Stimulated activated naive B cell treated with anti-CD40 and anti-IgM and Interleukin-4, amounts not matched to agents 10 μg/mL and 1 μg/mL and 100 μg/mL, for 72 hours (primary cell): ENCODE results near the gene OXGR1.
"Not testable (repeated sequence)": the region's sequence is repeated elsewhere in the genome, so short reads cannot be mapped to it uniquely, and the experiment has no call there.

Experiments
- ATAC-seq, 2 donors: fragments of 150-1000 bp; cut with Tn5 transposase; replicated peaks; 2 replicates each; pipeline ENCODE4 v1.10.0; 2021; ENCODE audit warnings: moderate library complexity in 1 of 2
- DNase-seq: peaks from one replicate; pipeline ENCODE4 v3.0.0; 2021
- H3K27ac Mint-ChIP-seq: one replicate; pipeline ENCODE4 v1.8.0; 2022; ENCODE audit warnings: mild to moderate bottlenecking, mixed read lengths
- H3K27me3 Mint-ChIP-seq, 2 donors: one replicate each; pipeline ENCODE4 v1.8.0; 2022; ENCODE audit warnings: mixed read lengths in 2 of 2
- H3K36me3 Mint-ChIP-seq, 2 donors: one replicate each; pipeline ENCODE4 v1.8.0; 2022; ENCODE audit warnings: mixed read lengths in 2 of 2, mild to moderate bottlenecking in 1 of 2
- H3K4me1 Mint-ChIP-seq, 2 donors: one replicate each; pipeline ENCODE4 v1.8.0; 2022; ENCODE audit warnings: mixed read lengths in 2 of 2, mild to moderate bottlenecking in 1 of 2
- H3K4me3 Mint-ChIP-seq, 2 donors: one replicate each; pipeline ENCODE4 v1.8.0; 2022; ENCODE audit warnings: mild to moderate bottlenecking in 2 of 2, mixed read lengths in 2 of 2, moderate library complexity in 1 of 2
- H3K9me3 Mint-ChIP-seq, 2 donors: one replicate each; pipeline ENCODE4 v1.8.0; 2022; ENCODE audit warnings: mixed read lengths in 2 of 2, mild to moderate bottlenecking in 1 of 2

Gene OXGR1

GRCh38 chr13:96994017-96994857 lies at the start of gene OXGR1:
Gene OXGR1, minus strand, starts transcription at chr13:96994476. Its CDS starts 6,717 bp downstream, at chr13:96987759.
- ATAC-seq (peak; percentile 39 to 43), DNase-seq (no peak)
- Mint-ChIP-seq H3K4me1 (peaks cover 5 to 8% of the 10 kb centered on the region in 2 donors), H3K27me3 (peaks cover 34 to 52% of the 10 kb centered on the region in 2 donors), H3K4me3 (peak within 1 kb of the TSS; percentile 26 to 52), H3K27ac (no peak within 1 kb of the TSS), H3K36me3 (peaks cover 0 to 2% of the 10 kb centered on the region in 2 donors), H3K9me3 (peaks cover 4 to 5% of the 10 kb centered on the region in 2 donors)

- H3K4me3 Mint-ChIP-seq, result no peak overlapping the region
- H3K4me1 Mint-ChIP-seq, result no peaks in the 10 kb centered on the region
- ATAC-seq, result no peak
- no peak for DNase-seq
- H3K36me3 Mint-ChIP-seq, result no peaks in the 10 kb centered on the region
- peaks cover 0 to 4% of the 10 kb centered on the region in 2 donors for H3K9me3 Mint-ChIP-seq
- no peak overlapping the region for H3K27ac Mint-ChIP-seq
- peaks cover 2 to 5% of the 10 kb centered on the region in 2 donors for H3K27me3 Mint-ChIP-seq
These were observed 49.0 kb upstream of the OXGR1 start for GRCh38 chr13:97043302-97043701.

- Mint-ChIP-seq H3K9me3 (peaks cover 6 to 9% of the 10 kb centered on the region in 2 donors), H3K4me1 (peaks cover 0 to 1% of the 10 kb centered on the region in 2 donors), H3K36me3 (no peaks in the 10 kb centered on the region), H3K27ac (no peak overlapping the region), H3K4me3 (no peak overlapping the region), H3K27me3 (peaks cover 11 to 16% of the 10 kb centered on the region in 2 donors)
- DNase-seq (no peak), ATAC-seq (no peak)
These were observed 36.6 kb upstream of the OXGR1 start for GRCh38 chr13:97030705-97031452.

GRCh38 chr13:97028441-97029299 lies 34.4 kb upstream of the OXGR1 start:
- Mint-ChIP-seq H3K27ac (no peak overlapping the region), H3K9me3 (peaks cover 0 to 1% of the 10 kb centered on the region in 2 donors), H3K27me3 (peaks cover 11 to 17% of the 10 kb centered on the region in 2 donors), H3K4me1 (peaks cover 0 to 1% of the 10 kb centered on the region in 2 donors), H3K36me3 (no peaks in the 10 kb centered on the region), H3K4me3 (no peak overlapping the region)
- peak; percentile 33 to 41 for ATAC-seq
- no peak for DNase-seq

GRCh38 chr13:97027162-97027554 lies 32.9 kb upstream of the OXGR1 start:
- Mint-ChIP-seq H3K9me3 (peaks cover 0 to 1% of the 10 kb centered on the region in 2 donors), H3K27ac (no peak overlapping the region), H3K4me3 (no peak overlapping the region), H3K36me3 (no peaks in the 10 kb centered on the region), H3K27me3 (peaks cover 11 to 13% of the 10 kb centered on the region in 2 donors), H3K4me1 (peaks cover 0 to 1% of the 10 kb centered on the region in 2 donors)
- DNase-seq (no peak), ATAC-seq (no peak)

- H3K9me3 Mint-ChIP-seq, result peaks cover 0 to 1% of the 10 kb centered on the region in 2 donors
- no peak overlapping the region for H3K4me3 Mint-ChIP-seq
- peaks cover 11 to 13% of the 10 kb centered on the region in 2 donors for H3K27me3 Mint-ChIP-seq
- no peak overlapping the region for H3K27ac Mint-ChIP-seq
- ATAC-seq (no peak), DNase-seq (no peak)
- H3K36me3 Mint-ChIP-seq, result no peaks in the 10 kb centered on the region
- peaks cover 0 to 1% of the 10 kb centered on the region in 2 donors for H3K4me1 Mint-ChIP-seq
These were observed 32.4 kb upstream of the OXGR1 start for GRCh38 chr13:97026531-97027161.

GRCh38 chr13:97023812-97024211 lies 29.5 kb upstream of the OXGR1 start:
- not testable (repeated sequence) for H3K4me1 Mint-ChIP-seq, H3K27ac Mint-ChIP-seq, H3K9me3 Mint-ChIP-seq, DNase-seq, H3K4me3 Mint-ChIP-seq, H3K36me3 Mint-ChIP-seq, ATAC-seq
- peaks cover 23 to 25% of the 10 kb centered on the region in 2 donors for H3K27me3 Mint-ChIP-seq

- Mint-ChIP-seq H3K36me3 (no peaks in the 10 kb centered on the region), H3K27ac (no peak overlapping the region), H3K27me3 (peaks cover 21 to 23% of the 10 kb centered on the region in 2 donors), H3K9me3 (peaks cover 0 to 1% of the 10 kb centered on the region in 2 donors), H3K4me1 (peaks cover 0 to 3% of the 10 kb centered on the region in 2 donors), H3K4me3 (no peak overlapping the region)
- ATAC-seq (no peak), DNase-seq (no peak)
These were observed 28.8 kb upstream of the OXGR1 start for GRCh38 chr13:97023117-97023516.

GRCh38 chr13:97021241-97021640 lies 27.0 kb upstream of the OXGR1 start:
- no peaks in the 10 kb centered on the region for H3K36me3 Mint-ChIP-seq

GRCh38 chr13:97020689-97021240 lies 26.5 kb upstream of the OXGR1 start:
- peaks cover 24 to 26% of the 10 kb centered on the region in 2 donors for H3K27me3 Mint-ChIP-seq
- no peak for DNase-seq
- peaks cover 0 to 1% of the 10 kb centered on the region in 2 donors for H3K9me3 Mint-ChIP-seq
- H3K4me3 Mint-ChIP-seq, result no peak overlapping the region
- ATAC-seq, result no peak
- no peak overlapping the region for H3K27ac Mint-ChIP-seq
- no peaks in the 10 kb centered on the region for H3K36me3 Mint-ChIP-seq
- H3K4me1 Mint-ChIP-seq, result peaks cover 0 to 5% of the 10 kb centered on the region in 2 donors

More at GRCh38 chr13:97021241-97021640, 27.0 kb upstream of the OXGR1 start:
- Mint-ChIP-seq H3K4me1 (peaks cover 0 to 5% of the 10 kb centered on the region in 2 donors), H3K27me3 (peaks cover 24 to 26% of the 10 kb centered on the region in 2 donors), H3K27ac (no peak overlapping the region), H3K4me3 (no peak overlapping the region), H3K9me3 (peaks cover 0 to 1% of the 10 kb centered on the region in 2 donors)
- DNase-seq, result no peak
- ATAC-seq, result no peak

GRCh38 chr13:97020194-97020593 lies 25.9 kb upstream of the OXGR1 start:
- peaks cover 0 to 1% of the 10 kb centered on the region in 2 donors for H3K9me3 Mint-ChIP-seq
- no peak overlapping the region for H3K27ac Mint-ChIP-seq
- peaks cover 0 to 5% of the 10 kb centered on the region in 2 donors for H3K4me1 Mint-ChIP-seq
- H3K4me3 Mint-ChIP-seq, result no peak overlapping the region
- no peak for DNase-seq
- H3K27me3 Mint-ChIP-seq, result peaks cover 29% of the 10 kb centered on the region in 2 donors
- no peak for ATAC-seq
- H3K36me3 Mint-ChIP-seq, result no peaks in the 10 kb centered on the region

GRCh38 chr13:97019236-97019635 lies 25.0 kb upstream of the OXGR1 start:
- H3K9me3 Mint-ChIP-seq, result peaks cover 2 to 3% of the 10 kb centered on the region in 2 donors
- peaks cover 28 to 33% of the 10 kb centered on the region in 2 donors for H3K27me3 Mint-ChIP-seq
- H3K4me3 Mint-ChIP-seq, result no peak overlapping the region

More at GRCh38 chr13:97019236-97019635, 25.0 kb upstream of the OXGR1 start:
- no peak for ATAC-seq
- Mint-ChIP-seq H3K4me1 (peaks cover 0 to 5% of the 10 kb centered on the region in 2 donors), H3K27ac (no peak overlapping the region), H3K36me3 (peaks cover 0 to 2% of the 10 kb centered on the region in 2 donors)
- DNase-seq, result no peak
